ENCODE results near the gene ESRP2.
A peak's percentile ranks its signal among the peaks of the same experiment; 100 is the strongest.

Gene ESRP2

GRCh38 chr16:68263559-68264127, 27.7 kb upstream of the ESRP2 start:
- DNase-seq (ENCODE audit: low spot score), result no peak

- no peak for DNase-seq (ENCODE audit: low spot score)
These were observed 23.3 kb upstream of the ESRP2 start for GRCh38 chr16:68259007-68259825.

- DNase-seq (ENCODE audit: low spot score), result no peak
These were observed 22.2 kb upstream of the ESRP2 start for GRCh38 chr16:68257906-68258800.

DNA sequence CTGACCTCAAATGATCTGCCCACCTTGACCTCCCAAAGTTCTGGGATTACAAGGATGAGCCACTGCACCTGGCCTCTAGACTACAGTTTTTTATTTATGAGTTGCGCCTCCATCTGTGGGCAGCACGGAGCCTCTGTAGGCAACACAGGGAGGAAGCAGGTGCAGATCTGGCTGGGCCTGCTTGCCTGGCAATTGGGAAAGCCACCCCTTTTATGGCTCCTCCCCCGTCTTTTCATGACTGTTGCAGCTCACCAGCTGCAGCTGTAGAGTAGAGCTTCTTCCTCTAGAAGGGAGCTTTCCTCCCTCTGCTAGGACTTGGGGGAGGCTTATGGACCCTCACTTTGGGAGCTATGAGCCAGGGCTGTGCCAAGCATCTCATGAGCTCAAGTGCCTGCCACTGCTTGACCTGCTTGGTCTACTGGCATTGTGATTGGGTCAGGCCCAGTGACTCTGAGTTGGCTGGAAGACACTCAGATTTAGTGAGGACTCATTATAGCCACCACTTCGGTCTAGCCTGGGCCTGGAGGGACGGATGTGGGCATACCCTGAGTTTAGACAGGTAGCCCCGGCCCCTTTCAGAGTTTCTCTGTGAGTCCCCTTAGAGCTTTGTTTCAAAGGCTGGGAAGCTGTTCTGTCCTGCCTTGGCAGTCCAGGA, 21.5 kb upstream of the ESRP2 start:
- DNase-seq (ENCODE audit: low spot score), result no peak

DNA sequence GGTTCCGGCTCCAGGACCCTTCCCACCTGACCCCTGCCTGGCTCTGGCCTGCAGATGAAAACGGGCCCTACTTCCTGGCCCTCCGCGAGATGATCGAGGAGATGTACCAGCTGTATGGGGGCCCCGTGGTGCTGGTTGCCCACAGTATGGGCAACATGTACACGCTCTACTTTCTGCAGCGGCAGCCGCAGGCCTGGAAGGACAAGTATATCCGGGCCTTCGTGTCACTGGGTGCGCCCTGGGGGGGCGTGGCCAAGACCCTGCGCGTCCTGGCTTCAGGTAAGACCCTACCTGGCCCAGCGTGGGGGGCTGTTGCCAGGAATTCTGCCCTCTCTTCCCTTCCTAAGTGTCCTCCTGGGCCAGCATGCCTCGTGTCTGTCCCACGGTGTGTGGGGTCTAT, 19.8 kb upstream of the ESRP2 start:
- DNase-seq (ENCODE audit: low spot score), result no peak

DNA sequence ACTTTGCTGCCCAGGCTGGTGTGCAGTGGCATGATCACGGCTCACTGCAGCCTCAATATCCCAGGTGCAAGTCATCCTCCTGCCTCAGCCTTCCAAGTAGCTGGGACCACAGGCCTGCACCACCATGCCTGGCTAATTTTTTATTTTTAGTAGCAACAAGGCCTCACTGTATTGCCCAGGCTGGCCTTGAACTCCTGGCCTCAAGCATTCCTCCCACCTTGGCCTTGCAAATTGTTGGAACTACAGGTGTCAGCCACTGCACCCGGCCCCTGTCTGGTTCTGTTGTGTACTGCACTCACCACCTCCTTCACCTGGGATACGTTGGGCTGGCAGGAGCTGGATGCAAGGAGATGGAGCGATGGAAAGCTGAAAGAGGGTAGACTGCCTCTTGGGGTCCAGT, 17.8 kb upstream of the ESRP2 start:
- DNase-seq (ENCODE audit: low spot score), result no peak

- no peak for DNase-seq (ENCODE audit: low spot score)
These were observed 16.5 kb upstream of the ESRP2 start for GRCh38 chr16:68252383-68252782.

- no peak for DNase-seq (ENCODE audit: low spot score)
These were observed 15.9 kb upstream of the ESRP2 start for GRCh38 chr16:68251832-68252231.

DNA sequence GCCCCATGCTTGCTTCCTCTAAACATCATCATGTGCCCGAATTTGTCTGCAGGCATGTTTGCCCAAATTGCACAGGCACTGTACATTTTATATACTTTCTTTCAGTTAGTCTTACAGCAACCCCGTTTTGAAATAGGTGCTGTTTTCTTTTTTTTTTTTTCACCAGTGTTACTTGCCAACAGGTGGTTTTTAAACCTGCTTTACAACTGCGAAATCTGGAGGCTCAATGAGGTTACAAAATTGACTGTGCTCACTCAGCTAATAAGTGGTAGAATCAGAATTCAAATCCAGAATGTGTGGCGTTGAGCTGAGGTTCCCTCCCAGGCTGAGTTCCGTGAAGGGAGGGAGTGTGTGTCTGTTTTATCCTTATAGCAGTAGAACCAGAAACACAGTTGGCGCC, 15.0 kb upstream of the ESRP2 start:
- DNase-seq (ENCODE audit: low spot score), result no peak

DNA sequence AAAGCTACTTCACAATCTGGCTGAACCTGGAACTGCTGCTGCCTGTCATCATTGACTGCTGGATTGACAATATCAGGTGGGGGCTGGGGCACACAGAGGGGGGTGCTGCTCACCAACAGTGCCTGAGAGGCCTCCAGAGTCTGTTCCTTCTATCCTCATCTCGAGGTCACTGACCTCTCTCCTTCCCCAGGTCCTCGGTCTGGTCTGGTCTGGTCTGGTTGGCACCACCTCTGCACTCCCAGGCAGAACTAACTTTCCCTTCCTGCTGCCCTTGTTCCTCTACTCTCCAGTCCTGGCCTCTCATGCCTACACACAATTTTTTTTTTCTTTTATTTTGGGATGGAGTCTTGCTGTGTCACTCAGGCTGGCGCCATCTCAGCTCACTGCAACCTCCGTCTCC, 13.4 kb upstream of the ESRP2 start:
- no peak for DNase-seq (ENCODE audit: low spot score)

- no peak for DNase-seq (ENCODE audit: low spot score)
These were observed 12.0 kb upstream of the ESRP2 start for GRCh38 chr16:68247932-68248331.

DNA sequence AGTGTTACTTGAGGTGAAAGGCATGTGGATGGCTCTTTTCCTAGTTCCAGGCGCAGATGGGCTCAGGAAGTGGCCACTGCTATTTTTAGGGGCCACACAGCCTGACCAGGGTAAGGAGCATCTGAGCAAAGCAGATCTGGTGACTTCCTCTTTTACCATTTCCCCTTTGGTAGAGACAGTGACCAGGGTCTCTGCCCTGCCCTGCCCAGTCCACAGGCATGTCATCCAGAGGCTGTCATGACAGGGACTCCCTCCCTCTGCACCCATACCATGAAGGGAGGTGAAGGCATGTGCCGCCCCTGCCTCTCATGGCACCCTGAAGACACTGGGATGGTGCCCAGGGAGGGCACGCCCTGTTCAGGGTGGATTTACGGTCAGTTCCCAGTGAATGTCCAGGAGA, 11.5 kb upstream of the ESRP2 start:
- no peak for DNase-seq (ENCODE audit: low spot score)

DNA sequence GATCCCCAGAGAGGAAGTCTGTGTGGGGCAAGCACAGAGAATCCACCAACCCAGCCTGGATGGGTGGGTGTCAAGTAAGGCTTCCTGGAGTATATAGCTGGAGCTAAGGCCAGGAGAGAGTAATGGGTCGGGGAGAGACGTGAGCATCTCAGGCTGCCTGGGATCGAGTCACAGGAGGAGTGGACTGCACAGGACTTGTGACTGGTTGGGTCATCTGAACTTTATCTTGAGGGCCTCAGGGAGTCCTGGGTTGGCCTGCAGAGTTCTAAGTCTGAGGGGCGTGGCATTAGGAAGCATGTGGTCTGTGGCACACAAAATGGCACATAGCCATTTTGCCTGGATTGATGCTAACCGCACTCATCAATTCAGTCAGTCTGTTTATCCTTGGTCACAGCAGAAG, 10.7 kb upstream of the ESRP2 start:
- DNase-seq (ENCODE audit: low spot score), result no peak

DNA sequence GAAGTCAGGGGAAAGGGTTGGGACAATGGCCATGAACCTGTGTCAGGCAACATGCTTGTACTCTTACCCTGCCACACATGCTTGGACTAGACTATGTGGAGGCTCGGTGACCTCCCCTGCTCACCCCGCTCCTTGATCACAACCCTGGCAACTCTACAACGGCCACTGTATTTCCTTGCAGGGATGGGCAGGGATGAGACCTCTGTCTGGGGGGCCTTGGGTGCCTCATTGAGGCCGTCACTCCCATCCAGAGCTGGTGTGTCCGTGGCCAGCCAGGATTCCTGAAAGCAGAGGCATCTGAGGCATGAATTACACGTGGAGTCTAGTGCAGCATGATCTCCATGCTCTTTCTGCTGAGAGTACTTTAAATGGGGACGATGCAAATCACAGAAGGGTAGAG, 10.2 kb upstream of the ESRP2 start:
- DNase-seq (ENCODE audit: low spot score), result no peak

DNA sequence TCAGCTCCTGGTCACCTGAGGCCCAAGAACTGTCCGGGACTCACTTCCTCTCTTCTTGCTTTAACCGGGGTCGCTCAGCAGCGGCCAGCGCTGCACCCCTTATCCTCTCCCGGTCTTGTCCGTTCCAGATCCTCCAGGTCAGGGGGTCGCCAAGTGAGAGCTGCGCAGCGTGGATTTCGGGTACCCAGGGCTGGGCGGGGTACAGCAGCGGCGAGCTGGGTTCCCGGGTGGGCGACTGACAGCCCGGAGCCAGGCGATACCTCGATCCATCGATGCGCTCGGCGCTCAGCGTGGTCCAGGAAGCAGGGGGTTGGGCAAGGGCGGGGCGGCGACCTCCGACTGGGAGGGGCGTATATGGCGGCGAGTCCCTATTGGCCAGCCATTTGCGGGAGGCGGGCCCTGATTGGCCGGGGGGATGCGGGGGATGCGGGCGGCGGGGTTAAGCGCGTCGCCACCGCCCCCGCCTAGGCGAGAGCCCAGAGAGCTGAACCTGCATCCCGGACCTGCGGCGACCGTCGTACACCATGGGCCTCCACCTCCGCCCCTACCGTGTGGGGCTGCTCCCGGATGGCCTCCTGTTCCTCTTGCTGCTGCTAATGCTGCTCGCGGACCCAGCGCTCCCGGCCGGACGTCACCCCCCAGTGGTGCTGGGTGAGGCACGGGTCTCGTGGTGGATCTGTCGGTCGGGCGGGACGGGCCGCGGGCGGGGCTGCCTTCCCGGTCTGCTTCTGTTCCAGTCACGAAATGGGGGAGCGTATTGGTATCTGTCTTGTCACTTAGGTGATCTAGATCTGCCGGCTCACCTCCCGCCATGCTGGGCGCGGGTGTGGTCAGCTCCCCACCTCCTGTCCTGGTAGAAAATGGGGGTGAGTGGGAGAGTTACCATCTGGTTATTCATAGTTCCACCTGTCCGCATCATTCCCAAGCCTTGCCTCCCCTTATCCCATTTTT, 9.3 kb upstream of the ESRP2 start, which contains the start of gene PLA2G15:
Gene PLA2G15, plus strand, starts transcription at position 471 of the 951 bp plus-strand sequence. Its CDS starts 54 bp downstream, at position 525.
- peak; percentile 88 for DNase-seq (ENCODE audit: low spot score)

DNA sequence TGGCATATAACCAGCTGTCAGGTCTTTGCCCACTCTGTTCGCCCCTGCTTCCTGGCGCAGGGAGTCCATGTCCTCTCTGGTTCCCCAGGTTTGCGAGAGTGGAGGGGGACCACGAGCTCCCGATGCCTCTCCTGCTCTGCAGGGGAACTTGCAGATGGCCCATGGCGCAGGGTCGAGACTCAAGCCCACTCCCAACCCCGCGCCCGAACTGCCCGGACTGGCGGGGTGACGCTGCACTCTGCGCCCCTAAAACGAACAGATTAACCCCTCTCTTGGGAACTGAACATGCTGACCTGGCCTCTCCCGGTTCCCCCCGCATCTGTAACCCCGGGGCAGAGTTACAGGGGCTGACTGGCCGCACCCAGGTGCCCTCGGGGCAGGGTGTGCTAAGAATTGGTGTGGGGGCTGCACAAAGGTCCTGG, 8.6 kb upstream of the ESRP2 start:
- no peak for DNase-seq (ENCODE audit: low spot score)

GRCh38 chr16:68242926-68243858, 7.3 kb upstream of the ESRP2 start:
- DNase-seq (ENCODE audit: low spot score), result no peak

DNA sequence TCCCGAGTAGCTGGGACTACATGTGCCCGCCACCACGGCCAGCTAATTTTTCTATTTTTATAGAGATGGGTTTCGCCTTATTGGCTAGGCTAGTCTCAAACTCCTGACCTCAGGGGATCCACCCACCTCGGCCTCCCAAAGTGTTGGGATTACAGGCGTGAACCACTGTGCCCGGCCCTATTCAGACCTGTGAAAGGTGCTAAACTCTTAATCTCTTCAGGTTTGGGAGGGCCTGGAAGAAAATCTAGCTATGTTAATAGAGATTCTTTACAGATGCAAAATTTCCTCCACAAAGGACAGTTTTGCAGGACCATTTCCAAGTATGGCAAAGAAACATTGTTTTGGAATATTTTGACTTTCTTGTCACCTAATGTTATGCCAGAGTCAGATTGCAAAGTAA, 6.2 kb upstream of the ESRP2 start:
- DNase-seq (ENCODE audit: low spot score), result no peak

GRCh38 chr16:68238029-68238345, 2.1 kb upstream of the ESRP2 start:
- no peak for DNase-seq (ENCODE audit: low spot score)
